GM19397 (cell line): ENCODE measurements around the gene CIDEA.

Experiments
- ATAC-seq: cut with Tn5 transposase; IDR thresholded peaks from one replicate; pipeline ENCODE4 v1.9.1; 2021; ENCODE audit warnings: mild to moderate bottlenecking, moderate library complexity; ENCODE audit not compliant: unreplicated experiment

The CIDEA gene

GRCh38 chr18:12315911-12316310 is 61.8 kb downstream of the CIDEA start:
- no peak for ATAC-seq

- ATAC-seq: no peak
These were observed 63.6 kb downstream of the CIDEA start for GRCh38 chr18:12317664-12318333.

GRCh38 chr18:12318334-12318697 is 64.2 kb downstream of the CIDEA start:
- ATAC-seq: no peak

GRCh38 chr18:12318857-12319256 is 64.7 kb downstream of the CIDEA start:
- ATAC-seq: no peak

GRCh38 chr18:12321333-12321732 is 67.2 kb downstream of the CIDEA start:
- ATAC-seq: peak; percentile 71

- no peak for ATAC-seq
These were observed 71.0 kb downstream of the CIDEA start for GRCh38 chr18:12324991-12325725.

- ATAC-seq: no peak
These were observed 71.6 kb downstream of the CIDEA start for GRCh38 chr18:12325726-12326245.

GRCh38 chr18:12326711-12327460 is 72.7 kb downstream of the CIDEA start:
- ATAC-seq: no peak
